ENCODE data around the gene TMC3.
"Not testable (repeated sequence)": the region's sequence is repeated elsewhere in the genome, so short reads cannot be mapped to it uniquely, and the experiment has no call there.

The TMC3 gene

DNA sequence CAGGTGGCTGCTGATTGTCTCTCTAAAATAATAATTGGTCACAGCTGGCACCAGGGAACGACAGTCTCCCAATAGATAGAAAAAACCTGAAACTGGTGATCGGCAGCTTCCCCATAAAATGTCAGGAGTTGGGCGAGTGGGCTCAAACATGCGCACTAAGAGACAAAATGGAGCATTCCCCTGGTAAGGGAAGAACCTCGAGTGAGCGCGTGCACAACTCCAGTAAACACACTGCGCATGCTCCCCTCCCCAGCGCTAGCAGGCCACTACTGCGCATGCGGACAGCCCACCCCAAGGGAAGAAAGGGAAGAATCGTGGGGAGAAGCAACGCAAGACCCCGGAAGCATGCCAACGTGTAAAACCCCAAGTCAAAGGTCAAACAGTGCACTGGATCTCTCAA is 42.4 kb downstream of the TMC3 start:
- no peak for TF ChIP-seq CTCF (IDR thresholded peaks at IDR 0.05; ENCODE audit: borderline replicate concordance, insufficient read depth, low read depth, low read length)

GRCh38 chr15:81331141-81331540 is 42.9 kb downstream of the TMC3 start:
- H3K4me3 ChIP-seq (ENCODE audit: low read depth, low read length), result not testable (repeated sequence)

More for the DNA sequence above, 42.4 kb downstream of the TMC3 start:
- H3K4me3 ChIP-seq (ENCODE audit: low read depth, low read length), result no peak overlapping the region

DNA sequence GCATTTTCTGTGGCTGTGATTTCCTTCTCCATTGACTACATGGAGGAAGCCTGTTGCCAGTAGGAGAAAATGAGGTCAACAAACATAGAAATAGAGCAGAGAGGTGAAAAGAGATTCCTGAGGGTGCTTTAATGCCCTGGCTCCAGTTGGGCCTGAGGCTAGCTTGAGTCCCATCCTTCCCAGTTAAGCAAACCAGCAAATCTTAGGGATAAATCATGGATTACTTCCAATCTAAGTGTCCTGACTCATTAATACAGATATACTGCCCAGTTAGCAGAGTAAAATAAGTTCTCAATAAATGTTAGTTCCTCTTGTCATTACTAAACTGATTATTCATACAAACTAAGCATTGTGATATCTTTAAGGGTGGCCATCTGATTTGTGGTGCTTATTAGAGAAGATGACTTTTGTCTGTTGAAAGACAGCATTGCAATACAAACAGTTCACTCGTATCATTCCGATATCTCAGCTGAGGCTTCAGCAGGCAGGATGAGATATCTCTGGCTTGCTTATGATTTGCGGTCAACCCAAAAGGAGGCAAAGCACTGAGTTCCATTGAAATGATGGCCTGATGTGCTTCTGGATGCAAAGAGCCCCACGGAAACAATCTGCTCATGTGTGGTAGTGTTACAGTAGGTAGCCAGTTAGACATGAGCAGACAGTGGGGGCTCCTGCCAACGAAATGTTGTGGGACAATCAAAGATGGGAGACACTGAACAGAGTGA is 43.5 kb downstream of the TMC3 start:
- no peak for TF ChIP-seq CTCF (IDR thresholded peaks at IDR 0.05; ENCODE audit: borderline replicate concordance, insufficient read depth, low read depth, low read length)

GRCh38 chr15:81329446-81329845 is 44.6 kb downstream of the TMC3 start:
- no peak for TF ChIP-seq CTCF (IDR thresholded peaks at IDR 0.05; ENCODE audit: borderline replicate concordance, insufficient read depth, low read depth, low read length)
- no peak overlapping the region for H3K4me3 ChIP-seq (ENCODE audit: low read depth, low read length)

More for the DNA sequence above, 43.5 kb downstream of the TMC3 start:
- no peak overlapping the region for H3K4me3 ChIP-seq (ENCODE audit: low read depth, low read length)

GRCh38 chr15:81327516-81327915 is 46.5 kb downstream of the TMC3 start:
- H3K4me3 ChIP-seq (ENCODE audit: low read depth, low read length), result no peak overlapping the region
- no peak for TF ChIP-seq CTCF (IDR thresholded peaks at IDR 0.05; ENCODE audit: borderline replicate concordance, insufficient read depth, low read depth, low read length)

GRCh38 chr15:81326466-81327212 is 47.4 kb downstream of the TMC3 start:
- H3K4me3 ChIP-seq (ENCODE audit: low read depth, low read length), result no peak overlapping the region
- TF ChIP-seq CTCF (IDR thresholded peaks at IDR 0.05; ENCODE audit: borderline replicate concordance, insufficient read depth, low read depth, low read length), result no peak

GRCh38 chr15:81323944-81324881 is 49.8 kb downstream of the TMC3 start, which contains the start of gene STARD5:
Gene STARD5, minus strand, starts transcription at chr15:81324141. Its CDS starts 42 bp downstream, at chr15:81324099.
- H3K4me3 ChIP-seq (ENCODE audit: low read depth, low read length), result peak within 1 kb of the TSS; percentile 86
- no peak for TF ChIP-seq CTCF (IDR thresholded peaks at IDR 0.05; ENCODE audit: borderline replicate concordance, insufficient read depth, low read depth, low read length)
